Ectodermal cell (in vitro differentiated cells): ENCODE data around the gene KCNK17.

Source experiments
- H3K27ac ChIP-seq: 2 replicates; pipeline ENCODE4 v1.7.0; 2013; ENCODE audit warnings: mild to moderate bottlenecking, low read depth, low read length; ENCODE audit not compliant: insufficient read depth, poor library complexity, severe bottlenecking
- H3K27me3 ChIP-seq: 2 replicates; pipeline ENCODE4 v1.7.0; 2013; ENCODE audit warnings: mild to moderate bottlenecking, low read length; ENCODE audit not compliant: insufficient read depth, control insufficient read depth, poor library complexity, severe bottlenecking
- H3K36me3 ChIP-seq: one replicate; pipeline ENCODE4 v1.7.0; 2013; ENCODE audit warnings: low read length; ENCODE audit not compliant: control insufficient read depth, insufficient read depth
- H3K4me1 ChIP-seq: one replicate; pipeline ENCODE4 v1.7.0; 2013; ENCODE audit warnings: low read length; ENCODE audit not compliant: control insufficient read depth, insufficient read depth
- H3K4me3 ChIP-seq: 2 replicates; pipeline ENCODE4 v1.7.0; 2013; ENCODE audit warnings: low read depth, low read length, control low read depth; ENCODE audit not compliant: insufficient read depth
- H3K9me3 ChIP-seq: 2 replicates; pipeline ENCODE4 v1.7.0; 2013; ENCODE audit warnings: mild to moderate bottlenecking, low read length, moderate library complexity; ENCODE audit not compliant: control insufficient read depth
- WGBS, 2 experiments: methylation state at CpG; one replicate each; pipeline ENCODE4 v1.1.7; 2013; ENCODE audit warnings: missing lambda C conversion rate in 2 of 2; 5-methylcytosine and 5-hydroxymethylcytosine counted together

The KCNK17 gene

GRCh38 chr6:39256294-39256940 is 57.8 kb downstream of the KCNK17 start:
- Histone ChIP-seq H3K27me3 (no peaks in the 10 kb centered on the region), H3K4me1 (no peaks in the 10 kb centered on the region), H3K9me3 (no peaks in the 10 kb centered on the region), H3K27ac (no peak overlapping the region), H3K36me3 (no peaks in the 10 kb centered on the region), H3K4me3 (no peak overlapping the region)
- 80 to 84% methylated on average over 2 of the region's 2 CpGs for WGBS, 2 experiments

GRCh38 chr6:39254999-39255535 is 59.2 kb downstream of the KCNK17 start:
- Histone ChIP-seq H3K27ac (no peak overlapping the region), H3K9me3 (no peaks in the 10 kb centered on the region), H3K27me3 (no peaks in the 10 kb centered on the region), H3K36me3 (no peaks in the 10 kb centered on the region), H3K4me3 (no peak overlapping the region), H3K4me1 (no peaks in the 10 kb centered on the region)
- WGBS, 2 experiments: 92 to 95% methylated on average over 4 of the region's 4 CpGs

- Histone ChIP-seq H3K27me3 (no peaks in the 10 kb centered on the region), H3K27ac (no peak overlapping the region), H3K4me1 (no peaks in the 10 kb centered on the region), H3K9me3 (no peaks in the 10 kb centered on the region), H3K36me3 (no peaks in the 10 kb centered on the region), H3K4me3 (no peak overlapping the region)
- WGBS, 2 experiments: 79 to 80% methylated on average over 8 of the region's 8 CpGs
These were observed 62.8 kb downstream of the KCNK17 start for GRCh38 chr6:39251406-39251805.

GRCh38 chr6:39250507-39250906 is 63.7 kb downstream of the KCNK17 start:
- no peaks in the 10 kb centered on the region for H3K9me3 ChIP-seq
- H3K36me3 ChIP-seq: no peaks in the 10 kb centered on the region
- H3K27ac ChIP-seq: no peak overlapping the region
- no peaks in the 10 kb centered on the region for H3K4me1 ChIP-seq
- H3K27me3 ChIP-seq: no peaks in the 10 kb centered on the region
- H3K4me3 ChIP-seq: no peak overlapping the region

- H3K9me3 ChIP-seq: no peaks in the 10 kb centered on the region
- WGBS, 2 experiments: 100% methylated on average over 1 of the region's 1 CpG; no CpG with 5 or more reads in 1 of the 2 experiments
These were observed 64.9 kb downstream of the KCNK17 start for GRCh38 chr6:39249278-39249677.

More at GRCh38 chr6:39249278-39249677, 64.9 kb downstream of the KCNK17 start:
- no peaks in the 10 kb centered on the region for H3K36me3 ChIP-seq
- H3K4me1 ChIP-seq: no peaks in the 10 kb centered on the region
- H3K27ac ChIP-seq: no peak overlapping the region
- H3K27me3 ChIP-seq: no peaks in the 10 kb centered on the region
- no peak overlapping the region for H3K4me3 ChIP-seq
